Panc1 (cell line): ENCODE measurements around the gene KIAA1958.

Source experiments
- CTCF ChIP-seq: fragments of 450-650 bp; IDR thresholded peaks from 2 replicates; pipeline ENCODE4 v1.5.1; 2017; ENCODE audit warnings: mild to moderate bottlenecking
- POLR2AphosphoS5 ChIP-seq: IDR thresholded peaks from 2 replicates; pipeline ENCODE4 v1.6.1; 2012; ENCODE audit warnings: mild to moderate bottlenecking, low read depth, low read length, moderate library complexity
- SIN3A ChIP-seq: IDR thresholded peaks from 2 replicates; pipeline ENCODE4 v1.6.1; 2012; ENCODE audit warnings: low read depth, mild to moderate bottlenecking, low read length, moderate library complexity, borderline replicate concordance; ENCODE audit not compliant: insufficient read depth
- TCF7L2 ChIP-seq: IDR thresholded peaks from 2 replicates; pipeline ENCODE4 v1.6.1; 2011; ENCODE audit warnings: mild to moderate bottlenecking, low read depth, low read length, inconsistent platforms

- TF ChIP-seq CTCF (no peak), POLR2AphosphoS5 (no peak), TCF7L2 (no peak), SIN3A (no peak)
Observed at GRCh38 chr9:112473986-112474385, 12.6 kb upstream of the KIAA1958 start.
